PC-3 (cell line): ENCODE data around the gene CNDP1. TPM values are rescaled to one million over a fixed set of nuclear protein-coding genes. Genes with fewer than 3 reads are reported as not detected.
A peak's percentile ranks its signal among the peaks of the same experiment; 100 is the strongest.

Source experiments
- ATAC-seq: fragments of 200-7000 bp; cut with Tn5 transposase; 2 replicates; pipeline ENCODE4 v1.9.1; 2020; ENCODE audit warnings: mild to moderate bottlenecking, moderate library complexity
- BruUV-seq: library from RNA; stranded (reverse); fragments of 400-500 nt; replicated peaks from 2 replicates; lab custom pipeline; 2021; lab: Mats Ljungman, UMichigan
- CTCF ChIA-PET: fragments of 300-600 bp; sonication (Branson Sonifier 250); formaldehyde crosslinking; loops from one replicate; lab custom pipeline; 2022; ENCODE audit warnings: antibody characterized with exemption; lab: Charles Lee
- POLR2A ChIA-PET: fragments of 300-600 bp; sonication (Branson Sonifier 250); formaldehyde crosslinking; loops from one replicate; lab custom pipeline; 2022; ENCODE audit warnings: antibody characterized with exemption; ENCODE audit not compliant: unreplicated experiment; lab: Charles Lee
- DNase-seq: peaks from one replicate; pipeline ENCODE4 v3.0.0-alpha.2; 2015
- H2AFZ ChIP-seq: fragments of 300-600 bp; sonication (generic); 2 replicates; pipeline ENCODE4 v1.6.0; 2016; ENCODE audit warnings: antibody characterized with exemption, low read length
- H3F3A ChIP-seq: fragments of 300-600 bp; sonication (generic); one replicate; pipeline ENCODE4 v1.6.0; 2017; ENCODE audit warnings: antibody characterized with exemption, low read length, control low read depth, mild to moderate bottlenecking; ENCODE audit not compliant: unreplicated experiment
- H3K27ac ChIP-seq: fragments of 300-600 bp; sonication (generic); 2 replicates; pipeline ENCODE4 v1.5.1; 2016; ENCODE audit warnings: mild to moderate bottlenecking, low read length
- H3K27me3 ChIP-seq: fragments of 300-600 bp; sonication (generic); 2 replicates; pipeline ENCODE4 v1.6.1; 2016; ENCODE audit warnings: low read length, mixed read lengths
- H3K36me3 ChIP-seq: fragments of 300-600 bp; sonication (generic); 2 replicates; pipeline ENCODE4 v1.6.1; 2016; ENCODE audit warnings: low read depth, mixed run types, low read length, mixed read lengths
- H3K4me1 ChIP-seq: fragments of 300-600 bp; sonication (generic); 2 replicates; pipeline ENCODE4 v1.5.1; 2016; ENCODE audit warnings: low read length; ENCODE audit not compliant: insufficient read depth
- H3K4me2 ChIP-seq: fragments of 300-600 bp; sonication (generic); 2 replicates; pipeline ENCODE4 v1.6.0; 2016; ENCODE audit warnings: low read length
- H3K4me3 ChIP-seq: fragments of 300-600 bp; sonication (generic); 2 replicates; pipeline ENCODE4 v1.5.1; 2016; ENCODE audit warnings: mild to moderate bottlenecking, low read length, mixed read lengths
- H3K79me2 ChIP-seq: fragments of 300-600 bp; sonication (generic); 2 replicates; pipeline ENCODE4 v1.6.1; 2017; ENCODE audit warnings: low read length, mixed read lengths
- H3K9ac ChIP-seq: fragments of 300-600 bp; sonication (generic); 2 replicates; pipeline ENCODE4 v1.6.0; 2016; ENCODE audit warnings: mild to moderate bottlenecking, low read length
- H3K9me2 ChIP-seq: fragments of 300-600 bp; sonication (generic); replicated peaks from 2 replicates; pipeline ENCODE4 v1.6.1; 2016; ENCODE audit warnings: mixed run types, low read length, mixed read lengths
- H3K9me3 ChIP-seq: fragments of 300-600 bp; sonication (generic); 2 replicates; pipeline ENCODE4 v1.6.1; 2016; ENCODE audit warnings: low read length, mixed read lengths
- H4K20me1 ChIP-seq: fragments of 300-600 bp; sonication (generic); 2 replicates; pipeline ENCODE4 v1.6.1; 2016; ENCODE audit warnings: low read length, mixed read lengths
- CTCF ChIP-seq: fragments of 300-600 bp; sonication (generic); conservative IDR thresholded peaks from 2 replicates; pipeline ENCODE4 v1.5.1; 2017; ENCODE audit warnings: antibody characterized with exemption, low read depth, mild to moderate bottlenecking, low read length
- EZH2 ChIP-seq: fragments of 300-600 bp; sonication (generic); IDR thresholded peaks from one replicate; pipeline ENCODE4 v1.6.1; 2017; ENCODE audit warnings: antibody characterized with exemption, mild to moderate bottlenecking, low read length; ENCODE audit not compliant: unreplicated experiment
- EZH2phosphoT487 ChIP-seq: fragments of 300-600 bp; sonication (generic); IDR thresholded peaks from 2 replicates; pipeline ENCODE4 v1.6.1; 2018; ENCODE audit warnings: mild to moderate bottlenecking, antibody characterized with exemption, low read length, borderline replicate concordance
- intact Hi-C: fragments of 100-400 bp; cut with micrococcal nuclease; formaldehyde crosslinking; loops from 2 replicates; pipeline ENCODE4 v1.9.0; 2023
- total RNA-seq: library from RNA; depleted of rRNA; stranded (reverse); fragments of >200 nt; gene quantifications from 2 replicates; pipeline ENCODE4 v1.2.3, GENCODE V29; 2014

Gene CNDP1
- total RNA-seq, 1 experiment from 2014 or later: not detected

GRCh38 chr18:74623047-74623816 lies 88.9 kb downstream of the CNDP1 start:
- peak; percentile 56; the same call in 1 of the 2 replicates for ATAC-seq
- CTCF ChIA-PET: interaction anchor here (0.7 kb wide), 2 partner anchors 14 to 333 kb away, joined by 3 read pairs; no protein-coding TSS in a partner anchor
- no peaks in the 10 kb centered on the region for H3F3A ChIP-seq
- TF ChIP-seq CTCF: peak; percentile 76
- no peak for TF ChIP-seq EZH2phosphoT487
- no peaks in the 10 kb centered on the region for H3K27me3 ChIP-seq
- peaks cover 15% of the 10 kb centered on the region for H3K79me2 ChIP-seq
- BruUV-seq: no TSS peak
- no peaks in the 10 kb centered on the region for H4K20me1 ChIP-seq
- no peak overlapping the region for H3K9ac ChIP-seq
- H3K27ac ChIP-seq: no peak overlapping the region
- POLR2A ChIA-PET: no interaction called here
- no peaks in the 10 kb centered on the region for H3K9me2 ChIP-seq
- 0 out of 2 replicates have a peak overlapping the region, but pooled peaks have one; percentile 19 for H2AFZ ChIP-seq
- intact Hi-C loops: loop anchor here (10.0 kb wide), 1 partner anchor 1722 kb away; no protein-coding TSS in a partner anchor
- H3K36me3 ChIP-seq: no peaks in the 10 kb centered on the region
- H3K4me1 ChIP-seq: peaks cover 3% of the 10 kb centered on the region; the same call in 1 of the 2 replicates
- H3K4me3 ChIP-seq: 0 out of 2 replicates have a peak overlapping the region, but pooled peaks have one; percentile 38
- peak; percentile 40 for DNase-seq
- peak overlapping the region; percentile 60 for H3K4me2 ChIP-seq
- H3K9me3 ChIP-seq: no peaks in the 10 kb centered on the region

GRCh38 chr18:74624466-74624865 lies 90.2 kb downstream of the CNDP1 start:
- no peaks in the 10 kb centered on the region for H3K36me3 ChIP-seq
- no peak overlapping the region for H3K4me2 ChIP-seq
- ATAC-seq (no peak), DNase-seq (no peak)
- H3K4me1 ChIP-seq: peaks cover 3% of the 10 kb centered on the region; the same call in 1 of the 2 replicates
- no peaks in the 10 kb centered on the region for H3K9me3 ChIP-seq
- no TSS peak for BruUV-seq
- no peak overlapping the region for H2AFZ ChIP-seq
- no peak overlapping the region for H3K9ac ChIP-seq
- no peak overlapping the region for H3K4me3 ChIP-seq
- ChIA-PET CTCF (no interaction called here), POLR2A (no interaction called here)
- intact Hi-C loops: loop anchor here (10.0 kb wide), 1 partner anchor 1720 kb away; no protein-coding TSS in a partner anchor
- H3K9me2 ChIP-seq: no peaks in the 10 kb centered on the region
- no peaks in the 10 kb centered on the region for H3F3A ChIP-seq
- no peak overlapping the region for H3K27ac ChIP-seq
- no peaks in the 10 kb centered on the region for H3K27me3 ChIP-seq
- H4K20me1 ChIP-seq: no peaks in the 10 kb centered on the region
- peaks cover 9% of the 10 kb centered on the region for H3K79me2 ChIP-seq
- TF ChIP-seq EZH2 (no peak), EZH2phosphoT487 (no peak), CTCF (no peak)

- CTCF ChIA-PET: no interaction called here
- peaks cover 6% of the 10 kb centered on the region for H3K79me2 ChIP-seq
- H3K36me3 ChIP-seq: no peaks in the 10 kb centered on the region
- intact Hi-C loops: loop anchor here (10.0 kb wide), 1 partner anchor 1720 kb away; no protein-coding TSS in a partner anchor
- no peak overlapping the region for H3K4me2 ChIP-seq
- H3K9ac ChIP-seq: no peak overlapping the region
- BruUV-seq: no TSS peak
- no peaks in the 10 kb centered on the region for H3K9me3 ChIP-seq
- no peaks in the 10 kb centered on the region for H3K9me2 ChIP-seq
- H3K27me3 ChIP-seq: no peaks in the 10 kb centered on the region
- no peak overlapping the region for H3K27ac ChIP-seq
- peaks cover 3% of the 10 kb centered on the region; the same call in 1 of the 2 replicates for H3K4me1 ChIP-seq
- TF ChIP-seq EZH2: no peak
- no peak for TF ChIP-seq CTCF
- H4K20me1 ChIP-seq: no peaks in the 10 kb centered on the region
- no peaks in the 10 kb centered on the region for H3F3A ChIP-seq
- H2AFZ ChIP-seq: no peak overlapping the region
- no peak overlapping the region for H3K4me3 ChIP-seq
- DNase-seq (no peak), ATAC-seq (no peak; the same call in 1 of the 2 replicates)
- POLR2A ChIA-PET: no interaction called here
Measured at GRCh38 chr18:74625157-74625556, 90.9 kb downstream of the CNDP1 start.
